GM21360 (cell line): ENCODE results near the gene EXT2.

Experiments used
- ATAC-seq: cut with Tn5 transposase; IDR thresholded peaks from one replicate; pipeline ENCODE4 v1.9.1; 2021; ENCODE audit warnings: mild to moderate bottlenecking, moderate library complexity; ENCODE audit not compliant: unreplicated experiment

The EXT2 gene

DNA sequence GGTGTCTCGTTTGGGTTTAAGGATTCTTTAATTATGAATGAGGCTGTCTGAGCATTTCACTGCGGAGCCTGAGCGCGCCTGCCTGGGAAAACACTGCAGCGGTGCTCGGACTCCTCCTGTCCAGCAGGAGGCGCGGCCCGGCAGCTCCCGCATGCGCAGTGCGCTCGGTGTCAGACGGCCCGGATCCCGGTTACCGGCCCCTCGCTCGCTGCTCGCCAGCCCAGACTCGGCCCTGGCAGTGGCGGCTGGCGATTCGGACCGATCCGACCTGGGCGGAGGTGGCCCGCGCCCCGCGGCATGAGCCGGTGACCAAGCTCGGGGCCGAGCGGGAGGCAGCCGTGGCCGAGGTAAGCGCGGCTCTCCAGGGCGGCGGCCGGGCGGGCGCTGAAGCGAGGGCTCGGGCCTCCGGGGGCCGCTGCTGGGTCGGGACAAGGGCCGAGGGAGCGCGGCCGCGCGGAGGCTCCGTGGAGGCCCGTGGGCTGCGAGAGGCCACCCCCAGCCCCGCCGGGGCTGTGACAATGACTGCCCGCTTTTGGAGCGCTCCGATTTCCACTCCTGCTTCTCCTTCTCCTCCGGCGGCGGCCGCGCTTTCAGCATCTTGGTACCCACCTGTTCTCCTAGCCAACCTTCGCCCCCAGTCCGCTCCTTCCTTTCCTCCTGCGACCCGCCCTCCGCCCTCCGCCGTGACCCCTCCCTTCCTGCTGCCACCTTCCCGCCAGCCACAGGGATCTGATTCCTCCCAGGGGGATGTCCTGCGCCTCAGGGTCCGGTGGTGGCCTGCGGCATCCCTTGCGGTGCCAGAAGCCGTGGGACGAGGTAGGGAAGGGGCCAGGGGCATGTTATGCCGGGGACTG, at the start of gene EXT2:
Gene EXT2 (plus strand): TSS at position 173 of the 854 bp plus-strand sequence. CDS start 12,035 bp downstream, outside the sequence.
- peak; percentile 91 for ATAC-seq

DNA sequence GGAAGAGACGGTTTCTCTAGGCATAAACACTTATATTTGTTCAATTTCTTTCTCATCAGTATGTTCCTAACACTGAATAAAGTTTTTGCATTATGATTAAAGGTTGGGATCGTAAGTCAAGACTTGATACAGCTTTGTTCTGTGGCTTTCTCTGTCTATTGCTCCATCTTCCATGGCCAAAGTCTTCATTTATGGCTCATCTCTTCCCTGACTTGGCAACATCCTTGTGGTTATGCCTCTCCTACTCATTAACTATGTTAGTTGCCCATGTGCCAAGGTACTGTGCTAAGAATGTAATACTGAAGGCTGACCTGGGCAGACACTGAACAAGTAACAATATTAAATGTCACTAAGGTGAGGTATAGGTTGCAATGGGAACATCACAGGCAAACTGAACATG, 49.3 kb upstream of the EXT2 start:
- ATAC-seq = no peak

DNA sequence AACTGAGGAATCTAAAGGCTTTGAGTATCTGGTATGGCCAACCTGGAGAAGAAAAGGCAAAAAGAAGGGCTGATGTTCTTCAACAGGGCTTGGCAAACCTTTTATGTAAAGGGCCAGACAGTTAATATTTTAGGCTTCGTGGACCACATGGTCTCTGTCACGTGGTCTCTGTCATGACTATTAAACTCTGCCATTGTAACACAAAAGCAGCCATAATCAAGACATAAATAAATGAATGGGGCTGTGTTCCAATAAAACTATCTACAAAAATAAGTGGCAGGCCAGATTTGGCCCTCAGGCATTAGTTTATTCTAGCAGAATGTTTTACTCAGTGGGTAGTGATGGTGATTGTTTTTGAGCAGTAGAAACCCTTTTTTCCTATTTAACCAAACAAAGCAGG, 48.2 kb upstream of the EXT2 start:
- no peak for ATAC-seq

GRCh38 chr11:44047931-44048431, 47.5 kb upstream of the EXT2 start, which contains the start of gene ACCSL:
Gene ACCSL, plus strand, starts transcription at chr11:44047981. Its CDS starts 56 bp downstream, at chr11:44048037.
- no peak for ATAC-seq

DNA sequence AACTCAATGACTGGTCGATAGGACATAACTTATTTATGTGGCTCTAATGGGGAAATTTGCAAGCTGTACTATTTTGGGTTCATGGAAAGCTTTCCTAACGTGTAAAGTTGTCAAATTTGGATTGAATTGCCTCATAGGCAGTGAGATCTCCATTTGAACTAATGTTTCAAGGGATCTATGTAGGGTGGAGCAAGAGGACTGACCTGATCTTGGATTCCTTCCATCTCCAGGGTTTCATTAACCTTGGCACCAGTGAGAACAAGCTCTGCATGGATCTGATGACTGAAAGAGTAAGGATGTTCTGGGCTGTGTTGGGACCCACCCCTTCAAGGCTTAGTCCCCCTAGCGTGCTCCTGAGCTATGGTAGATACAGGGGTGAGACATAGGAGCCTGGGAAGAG, 45.6 kb upstream of the EXT2 start:
- no peak for ATAC-seq

GRCh38 chr11:44051171-44051570, 44.3 kb upstream of the EXT2 start:
- no peak for ATAC-seq

DNA sequence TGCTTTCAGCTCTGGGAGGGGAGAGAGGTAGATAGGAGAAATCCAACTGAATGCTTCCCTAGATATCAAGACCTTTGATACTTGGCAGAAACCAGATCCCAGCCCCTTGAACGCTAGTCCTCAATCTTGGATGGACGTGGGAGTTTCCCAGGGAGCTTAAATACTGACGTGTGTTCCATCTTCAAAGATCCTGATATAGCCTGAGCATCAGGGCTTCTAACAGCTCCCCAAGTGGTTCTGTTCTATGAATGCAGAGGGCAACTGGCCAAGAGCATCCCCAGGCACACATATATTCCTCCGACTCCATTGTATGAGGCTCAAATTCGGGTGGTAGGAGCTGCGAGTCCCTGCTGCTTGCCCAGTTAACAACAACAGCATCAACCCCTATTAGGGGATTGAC, 38.1 kb upstream of the EXT2 start:
- no peak for ATAC-seq

GRCh38 chr11:44058275-44058674, 37.2 kb upstream of the EXT2 start:
- no peak for ATAC-seq

DNA sequence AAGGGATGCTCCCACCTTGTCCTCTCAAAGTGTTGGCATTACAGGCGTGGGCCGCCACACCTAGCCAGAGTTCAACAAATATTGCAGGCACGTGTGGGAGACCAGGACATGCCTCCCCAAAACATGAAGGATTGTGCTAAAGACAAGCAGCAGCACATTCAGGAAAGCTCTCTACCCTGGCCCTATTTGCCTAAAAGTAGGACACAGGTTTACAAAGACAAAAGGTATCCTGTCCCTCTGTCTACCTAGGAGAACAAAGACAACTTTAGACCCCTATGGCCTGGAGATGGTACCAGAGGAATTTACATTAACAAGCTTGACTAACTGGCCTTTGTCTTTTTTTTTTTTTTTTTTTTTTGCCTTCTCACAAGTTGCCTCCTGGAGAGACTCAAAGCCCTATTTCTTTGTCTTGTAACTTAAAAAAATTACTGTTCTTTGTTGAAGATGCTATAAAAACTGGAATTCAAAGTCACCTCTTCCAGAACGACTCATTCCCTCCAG, 30.3 kb upstream of the EXT2 start:
- no peak for ATAC-seq

- ATAC-seq = peak; percentile 96
Observed at GRCh38 chr11:44065841-44066731, 29.4 kb upstream of the EXT2 start, which contains the start of gene ACCS. Gene ACCS, plus strand, starts transcription at chr11:44066270. Its CDS starts 1,358 bp downstream, at chr11:44067628.

DNA sequence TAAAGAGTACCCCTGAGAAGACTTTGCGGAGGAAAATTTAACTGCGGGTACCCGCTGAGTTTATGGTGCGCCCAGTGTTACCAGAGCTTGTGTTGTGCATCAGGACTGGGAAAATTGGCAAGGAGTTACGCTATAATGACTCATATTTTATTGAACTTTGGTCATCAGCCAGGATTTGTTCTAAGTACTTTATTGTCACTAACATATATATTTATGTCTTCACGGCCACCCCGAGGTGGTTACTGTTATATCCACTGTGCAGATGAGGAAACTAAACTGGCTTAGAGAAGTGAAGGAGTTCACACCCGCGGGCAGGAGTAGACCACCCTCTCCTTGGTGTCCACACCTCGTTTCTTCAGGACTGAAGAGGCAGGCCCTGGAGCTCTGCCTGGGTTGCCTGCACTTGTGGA, 28.7 kb upstream of the EXT2 start:
- no peak for ATAC-seq

DNA sequence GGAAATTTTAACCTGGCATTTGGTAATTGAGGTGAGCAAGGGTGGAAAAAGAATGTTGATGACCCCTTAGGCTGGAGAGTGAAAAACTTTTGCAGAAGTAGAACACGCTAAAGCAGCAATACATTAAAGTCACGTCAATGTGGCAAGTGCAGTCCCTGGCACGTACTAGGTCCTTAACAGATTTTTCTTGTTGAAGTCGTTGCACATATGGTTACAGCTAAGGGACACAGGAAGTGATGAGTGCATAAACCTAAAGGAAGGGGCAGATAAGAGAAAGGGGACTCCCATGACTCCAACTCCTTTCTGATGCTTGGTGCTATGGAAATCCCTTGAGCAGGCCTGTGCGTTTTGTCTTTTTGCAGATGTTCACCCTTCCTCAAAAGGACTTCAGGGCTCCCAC, 28.2 kb upstream of the EXT2 start:
- no peak for ATAC-seq

GRCh38 chr11:44068180-44068579, 27.3 kb upstream of the EXT2 start:
- no peak for ATAC-seq

DNA sequence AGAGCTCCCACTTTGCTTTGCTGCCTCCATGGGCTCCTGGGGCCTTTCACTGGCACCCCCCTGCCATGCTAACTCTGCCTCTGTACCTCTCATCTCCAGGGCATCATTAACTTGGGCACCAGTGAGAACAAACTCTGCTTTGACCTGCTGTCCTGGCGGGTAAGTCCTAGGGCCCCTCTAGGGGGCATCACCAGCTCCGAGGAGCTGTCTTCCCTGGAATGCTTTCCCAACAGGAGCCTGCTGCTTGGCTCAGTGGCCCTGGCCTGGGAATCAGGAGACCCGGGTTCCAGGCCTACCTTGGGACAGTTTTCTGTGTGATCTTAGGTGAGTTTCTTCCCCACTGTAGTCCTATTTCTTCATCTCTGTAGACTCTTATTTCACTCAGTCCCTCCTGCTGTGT, 24.3 kb upstream of the EXT2 start:
- no peak for ATAC-seq

- ATAC-seq = no peak
Observed at GRCh38 chr11:44072757-44073658, 22.5 kb upstream of the EXT2 start.

- ATAC-seq = no peak
Observed at GRCh38 chr11:44078794-44079193, 16.7 kb upstream of the EXT2 start.

GRCh38 chr11:44079376-44079775, 16.1 kb upstream of the EXT2 start:
- ATAC-seq = no peak

GRCh38 chr11:44080951-44081350, 14.5 kb upstream of the EXT2 start:
- ATAC-seq = no peak

DNA sequence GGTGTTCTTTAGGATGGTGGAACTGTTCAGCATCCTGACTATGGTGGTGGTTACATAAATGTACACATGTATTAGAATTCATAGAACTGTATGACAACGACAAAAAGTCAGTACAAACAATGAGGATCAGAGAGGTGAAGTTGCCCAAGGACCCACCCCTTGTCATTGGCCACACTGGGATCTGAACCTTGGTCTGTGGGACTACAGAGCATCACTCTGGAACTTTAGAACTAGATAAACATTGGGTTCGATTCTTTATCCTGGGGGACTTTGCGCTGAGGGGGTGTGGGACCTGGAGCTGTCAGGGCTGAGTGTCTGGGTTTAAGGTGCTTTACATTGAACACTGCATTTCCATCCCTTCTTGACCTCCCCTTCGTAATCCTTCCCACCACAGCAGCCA, 12.8 kb upstream of the EXT2 start:
- no peak for ATAC-seq

GRCh38 chr11:44083433-44083832, 12.0 kb upstream of the EXT2 start:
- ATAC-seq = no peak
